ENCODE results near the gene PLEKHG5.

DNA sequence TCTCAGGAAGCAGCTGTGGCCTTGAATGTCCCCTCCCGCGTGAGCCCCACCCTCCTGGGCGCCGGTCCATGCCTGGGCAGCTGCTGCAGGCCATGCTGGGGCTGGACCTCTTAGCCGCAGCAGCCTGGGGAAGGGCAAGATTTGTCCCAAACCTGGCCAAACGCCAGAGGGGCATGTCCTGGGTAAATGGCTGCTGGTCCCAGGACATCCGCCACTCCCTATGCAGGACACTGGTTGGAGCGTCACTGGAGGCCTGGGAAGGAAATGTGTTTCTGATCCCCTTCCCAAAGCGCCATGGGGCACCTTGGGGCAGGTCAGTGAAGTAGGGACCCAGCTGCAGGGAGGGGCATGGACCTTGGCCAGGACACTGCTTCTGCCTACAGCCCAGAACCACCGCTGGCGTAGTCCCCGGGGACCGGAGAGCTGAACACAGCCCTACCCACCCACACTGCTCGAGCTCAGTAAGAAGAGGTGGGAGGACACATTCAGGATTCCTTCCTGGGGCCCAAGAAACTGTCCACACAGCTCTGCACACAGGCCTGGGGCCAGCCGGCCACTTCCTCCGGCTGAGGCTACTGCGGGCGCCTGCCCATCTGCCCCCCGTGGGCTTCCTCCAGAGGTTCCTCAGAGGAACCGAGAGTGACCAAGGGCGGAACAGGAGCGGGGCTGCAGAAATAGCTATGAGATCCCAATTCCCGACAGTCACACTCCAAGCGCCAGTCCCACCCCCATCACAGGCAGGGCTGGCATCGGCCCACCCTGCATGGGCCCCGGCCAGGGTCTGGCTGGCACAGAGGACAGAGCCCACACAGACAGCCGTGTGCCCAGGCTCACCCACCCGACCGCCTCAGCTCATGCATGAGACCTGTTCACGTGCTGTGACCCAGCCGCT lies 10.8 kb upstream of the PLEKHG5 start:
- TF ChIP-seq CTCF (IDR thresholded peaks at IDR 0.05), result no peak
- no peak for TF ChIP-seq POLR2A (IDR thresholded peaks at IDR 0.05)

Measured in esophagus squamous epithelium (tissue), 4 donors.